Sigmoid colon (tissue), 7 donors: Measurements from ENCODE around the gene CD300A. TPM values are rescaled to one million over a fixed set of nuclear protein-coding genes. Genes with fewer than 3 reads are reported as not detected.

Experiments
- DNase-seq: peaks from one replicate; pipeline ENCODE4 v3.0.0-alpha.2; 2019
- H3K27ac ChIP-seq, 4 donors: fragments of 200-600 bp; sonication (generic); one replicate each; pipeline ENCODE4 v1.5.1; 2016 to 2019; ENCODE audit warnings: mild to moderate bottlenecking in 1 of 4
- H3K27me3 ChIP-seq, 3 donors: fragments of 200-600 bp; sonication (generic); one replicate each; pipeline ENCODE4 v1.5.1; 2019; ENCODE audit warnings: mild to moderate bottlenecking in 1 of 3
- H3K36me3 ChIP-seq, 4 donors: fragments of 200-600 bp; sonication (generic); one replicate each; pipeline ENCODE4 v1.5.1; 2016 to 2019
- H3K4me1 ChIP-seq, 4 donors: fragments of 200-600 bp; sonication (generic); one replicate each; pipeline ENCODE4 v1.5.1; 2017 to 2019
- H3K4me3 ChIP-seq, 4 donors: fragments of 200-600 bp; sonication (generic); one replicate each; pipeline ENCODE4 v1.5.1; 2017 to 2019; ENCODE audit warnings: mild to moderate bottlenecking in 2 of 4, moderate library complexity in 1 of 4
- H3K9me3 ChIP-seq, 4 donors: fragments of 200-600 bp in 3 of 4; sonication (generic) in 3 of 4; one replicate each; pipeline versions ENCODE4 v1.5.1 to v1.6.1; 2013 to 2019
- EP300 ChIP-seq, 4 donors: sonication (generic); formaldehyde crosslinking; IDR thresholded peaks; one replicate each; pipeline ENCODE4 v1.6.1; 2017; ENCODE audit warnings: antibody characterized with exemption in 4 of 4
- POLR2A ChIP-seq, 2 donors: fragments of 450-650 bp; IDR thresholded peaks; one replicate each; pipeline ENCODE4 v1.6.1; 2016; ENCODE audit warnings: antibody characterized with exemption in 2 of 2, mild to moderate bottlenecking in 2 of 2, moderate library complexity in 2 of 2
- POLR2AphosphoS5 ChIP-seq, 4 donors: sonication (generic); formaldehyde crosslinking; IDR thresholded peaks; one replicate each; pipeline ENCODE4 v1.6.1; 2017; ENCODE audit warnings: antibody characterized with exemption in 4 of 4
- WGBS, 2 donors: extraction: QIAGEN DNeasy Blood & Tissue Kit; methylation state at CpG; one replicate each; pipeline ENCODE4 v1.1.7; 2013; 5-methylcytosine and 5-hydroxymethylcytosine counted together
- intact Hi-C: fragments of 100-400 bp; cut with DNase I; formaldehyde crosslinking; loops from one replicate; pipeline ENCODE4 v1.15.1; 2023
- polyA plus RNA-seq, 3 donors: library from polyadenylated mRNA; stranded (reverse); fragments of 200-250 nt; gene quantifications; one replicate each; pipeline ENCODE4 v1.2.3, GENCODE V29; 2013
- small RNA-seq, 3 donors: library from RNA; depleted of rRNA; stranded (forward); fragments of <200 nt; gene quantifications; one replicate each; pipeline ENCODE3, GENCODE V24; 2016
- total RNA-seq, 4 donors: library from RNA; depleted of rRNA; stranded (reverse); fragments of >200 nt; gene quantifications; one replicate each; pipeline ENCODE4 v1.1.0, GENCODE V29; 2016
- TF ChIP-seq, protein P1 (sequence below), 4 experiments: fragments of 450-650 bp in 3 of 4; fragments of 200-600 bp in 1 of 4; IDR thresholded peaks; one replicate each; pipeline ENCODE4 v1.5.1; 2016 to 2019; ENCODE audit warnings: antibody characterized with exemption in 4 of 4, mild to moderate bottlenecking in 3 of 4, moderate library complexity in 2 of 4
- donor health status: healthy with polysubstance abuse.
- donor health status: Bipolar disorder and iron deficiency.
- donor health status: healthy.

The CD300A gene
- total and polyA plus RNA-seq, 7 donors, result 2.9 to 33.5 (median 4.8) TPM

DNA sequence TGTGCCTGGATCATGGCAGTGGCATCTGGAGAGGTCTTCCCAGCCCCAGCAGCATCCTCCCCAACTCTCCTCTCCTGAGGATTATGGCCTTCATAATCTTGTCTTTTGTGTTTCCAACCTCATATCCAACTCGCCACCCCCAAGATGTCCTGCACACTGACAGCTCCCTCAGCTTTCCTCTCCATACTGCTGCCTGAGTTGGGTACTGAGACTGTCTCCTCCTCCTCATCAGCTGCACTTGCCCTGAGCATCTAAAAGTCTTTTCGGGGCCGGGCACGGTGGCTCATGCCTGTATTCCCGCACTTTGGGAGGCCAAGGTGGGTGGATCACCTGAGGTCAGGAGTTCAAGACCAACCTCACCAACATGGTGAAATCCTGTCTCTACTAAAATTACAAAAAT is 62.8 kb downstream of the CD300A start:
- Histone ChIP-seq H3K27ac (no peak overlapping the region), H3K9me3 (no peaks in the 10 kb centered on the region), H3K36me3 (no peaks in the 10 kb centered on the region), H3K4me3 (no peak overlapping the region), H3K4me1 (no peaks in the 10 kb centered on the region), H3K27me3 (no peaks in the 10 kb centered on the region)
- TF ChIP-seq POLR2AphosphoS5 (IDR thresholded peaks at IDR 0.05), result no peak
- TF ChIP-seq POLR2A (IDR thresholded peaks at IDR 0.05), result no peak
- TF ChIP-seq, protein P1, sequence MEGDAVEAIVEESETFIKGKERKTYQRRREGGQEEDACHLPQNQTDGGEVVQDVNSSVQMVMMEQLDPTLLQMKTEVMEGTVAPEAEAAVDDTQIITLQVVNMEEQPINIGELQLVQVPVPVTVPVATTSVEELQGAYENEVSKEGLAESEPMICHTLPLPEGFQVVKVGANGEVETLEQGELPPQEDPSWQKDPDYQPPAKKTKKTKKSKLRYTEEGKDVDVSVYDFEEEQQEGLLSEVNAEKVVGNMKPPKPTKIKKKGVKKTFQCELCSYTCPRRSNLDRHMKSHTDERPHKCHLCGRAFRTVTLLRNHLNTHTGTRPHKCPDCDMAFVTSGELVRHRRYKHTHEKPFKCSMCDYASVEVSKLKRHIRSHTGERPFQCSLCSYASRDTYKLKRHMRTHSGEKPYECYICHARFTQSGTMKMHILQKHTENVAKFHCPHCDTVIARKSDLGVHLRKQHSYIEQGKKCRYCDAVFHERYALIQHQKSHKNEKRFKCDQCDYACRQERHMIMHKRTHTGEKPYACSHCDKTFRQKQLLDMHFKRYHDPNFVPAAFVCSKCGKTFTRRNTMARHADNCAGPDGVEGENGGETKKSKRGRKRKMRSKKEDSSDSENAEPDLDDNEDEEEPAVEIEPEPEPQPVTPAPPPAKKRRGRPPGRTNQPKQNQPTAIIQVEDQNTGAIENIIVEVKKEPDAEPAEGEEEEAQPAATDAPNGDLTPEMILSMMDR (IDR thresholded peaks at IDR 0.05), result no peak
- TF ChIP-seq EP300 (IDR thresholded peaks at IDR 0.05), result no peak
- WGBS, 2 donors, result 80 to 88% methylated on average over 5 of the region's 5 CpGs
- DNase-seq, result peak; percentile 35
- intact Hi-C loops, result no loop called here

DNA sequence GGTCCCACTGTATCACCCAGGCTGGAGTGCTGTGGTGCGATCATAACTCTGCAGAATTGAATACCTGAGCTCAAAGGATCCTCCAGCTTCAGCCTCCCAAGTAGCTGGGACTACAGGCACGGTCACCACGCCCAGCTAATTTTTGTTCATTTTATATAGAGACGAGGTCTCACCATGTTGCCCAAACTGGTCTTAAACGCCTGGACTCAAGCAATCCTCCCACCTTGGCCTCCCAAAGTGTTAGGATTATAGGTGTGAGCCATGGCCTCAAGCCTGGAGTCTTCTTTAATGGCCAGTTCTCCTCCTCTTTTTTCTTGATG is 64.4 kb downstream of the CD300A start:
- H3K36me3 ChIP-seq, result no peaks in the 10 kb centered on the region
- H3K27ac ChIP-seq, result no peak overlapping the region
- no peak for TF ChIP-seq POLR2A (IDR thresholded peaks at IDR 0.05)
- no peak for TF ChIP-seq EP300 (IDR thresholded peaks at IDR 0.05)
- TF ChIP-seq, protein P1 (IDR thresholded peaks at IDR 0.05), result no peak
- TF ChIP-seq POLR2AphosphoS5 (IDR thresholded peaks at IDR 0.05), result no peak
- no peak overlapping the region for H3K4me3 ChIP-seq
- peak; percentile 9 for DNase-seq
- intact Hi-C loops, result no loop called here
- H3K9me3 ChIP-seq, result peaks cover 0 to 4% (median 0%) of the 10 kb centered on the region in 4 donors
- 66 to 77% methylated on average over 5 of the region's 5 CpGs for WGBS, 2 donors
- no peaks in the 10 kb centered on the region for H3K27me3 ChIP-seq
- no peaks in the 10 kb centered on the region for H3K4me1 ChIP-seq

DNA sequence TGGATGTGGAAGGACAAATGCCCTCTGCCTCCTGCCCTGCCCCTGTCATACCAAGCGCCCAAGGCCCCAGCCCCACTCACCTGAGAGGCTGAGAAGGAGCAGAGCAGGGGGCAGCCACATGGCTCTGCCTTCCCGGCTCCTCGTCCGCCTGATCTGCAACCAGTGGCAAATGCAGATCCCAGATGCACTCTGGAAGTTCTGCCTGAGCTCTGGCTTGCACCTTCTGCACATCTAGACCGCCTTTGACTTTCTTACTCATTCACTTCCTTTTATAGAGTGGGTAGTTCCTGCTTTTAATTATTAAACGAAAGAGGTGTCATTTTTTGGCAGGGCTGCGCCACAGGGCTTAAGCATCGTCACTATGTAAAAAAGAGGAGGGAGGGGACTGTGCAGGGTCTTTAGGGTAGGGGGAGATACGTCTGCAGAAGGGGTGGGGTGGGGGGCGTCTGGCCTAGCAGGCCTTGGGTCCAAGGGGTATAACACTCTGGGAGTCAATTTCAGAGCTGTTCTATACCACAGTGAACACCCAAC is 64.9 kb downstream of the CD300A start, which contains the start of gene CD300LB:
CD300LB (minus strand) TSS at position 245 of the 531 bp plus-strand sequence; CDS start at position 120, 125 bp downstream.
- no peak within 1 kb of the TSS for H3K4me3 ChIP-seq
- peaks cover 0 to 2% (median 0%) of the 10 kb centered on the region in 3 donors for H3K27me3 ChIP-seq
- peak; percentile 58 for DNase-seq
- intact Hi-C loops, result no loop called here
- peak within 1 kb of the TSS in 1 of 4 donors; percentile 7 for H3K27ac ChIP-seq
- H3K4me1 ChIP-seq, result no peaks in the 10 kb centered on the region
- no peaks in the 10 kb centered on the region for H3K36me3 ChIP-seq
- TF ChIP-seq EP300 (IDR thresholded peaks at IDR 0.05) (no peak), POLR2AphosphoS5 (IDR thresholded peaks at IDR 0.05) (no peak), POLR2A (IDR thresholded peaks at IDR 0.05) (no peak)
- TF ChIP-seq, protein P1 (IDR thresholded peaks at IDR 0.05), result no peak
- peaks cover 0 to 7% (median 0%) of the 10 kb centered on the region in 4 donors for H3K9me3 ChIP-seq
- 48 to 66% methylated on average over 10 of the region's 10 CpGs for WGBS, 2 donors

DNA sequence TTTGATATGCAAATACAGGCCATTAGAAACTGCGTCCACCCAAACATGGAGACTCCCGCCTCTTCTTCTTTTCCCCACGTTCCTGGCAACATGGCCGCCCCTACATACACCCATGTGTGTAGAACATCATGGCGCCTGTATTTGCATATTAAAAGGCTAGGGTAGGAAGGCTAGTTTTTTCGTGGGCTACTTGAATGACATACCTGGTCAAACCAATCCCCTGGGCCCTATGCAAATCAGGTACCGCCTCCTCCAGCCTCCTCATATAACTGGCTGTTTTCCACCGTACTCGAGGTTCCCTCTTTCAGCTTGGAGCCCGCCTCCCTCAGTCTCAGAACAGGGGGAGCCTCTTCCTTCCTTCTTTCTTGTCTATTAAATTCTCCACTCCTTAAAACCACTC is 65.7 kb downstream of the CD300A start:
- Histone ChIP-seq H3K27ac (peak overlapping the region in 1 of 4 donors; percentile 12), H3K36me3 (no peaks in the 10 kb centered on the region), H3K4me3 (peak overlapping the region in 1 of 4 donors; percentile 24), H3K27me3 (peaks cover 0 to 2% (median 0%) of the 10 kb centered on the region in 3 donors), H3K4me1 (no peaks in the 10 kb centered on the region), H3K9me3 (peaks cover 0 to 7% (median 0%) of the 10 kb centered on the region in 4 donors)
- peak in 2 of 4 donors; percentile 46 to 54 for TF ChIP-seq POLR2AphosphoS5 (IDR thresholded peaks at IDR 0.05)
- no peak for TF ChIP-seq EP300 (IDR thresholded peaks at IDR 0.05)
- TF ChIP-seq, protein P1 (IDR thresholded peaks at IDR 0.05), result no peak
- peak in 1 of 2 donors; percentile 23 for TF ChIP-seq POLR2A (IDR thresholded peaks at IDR 0.05)
- WGBS, 2 donors, result 43 to 62% methylated on average over 10 of the region's 10 CpGs
- DNase-seq, result peak; percentile 71
- intact Hi-C loops, result no loop called here

Small RNA genes lying within 50 kb of the gene (small RNA-seq; reads per million reads assigned to genes)
- 0 to 0.15 (median 0) reads per million in 3 donors for gene RNA5SP448

Other genes with a start within 250 kb of the CD300A start
- not detected for gene DNAI2, start 192.4 kb upstream of the CD300A start, total RNA-seq
- gene DNAI2, start 192.4 kb upstream of the CD300A start, polyA plus RNA-seq, result under 1 TPM in 1 of 3 donors, not detected in 2; 0.10 TPM
- gene KIF19, start 140.4 kb upstream of the CD300A start, total RNA-seq, result 1 to 10 TPM in 1 of 4 donors, under 1 TPM in 2, not detected in 1; 0.36 to 1.7 (median 0.68) TPM
- 1 to 10 TPM in 1 of 3 donors, under 1 TPM in 2; 0.60 to 3.3 (median 0.92) TPM for gene KIF19, start 140.4 kb upstream of the CD300A start, polyA plus RNA-seq
- gene BTBD17, start 104.8 kb upstream of the CD300A start, total RNA-seq, result not detected
- under 1 TPM in 1 of 3 donors, not detected in 2; 0.03 TPM for gene BTBD17, start 104.8 kb upstream of the CD300A start, polyA plus RNA-seq
- gene GPR142, start 99.1 kb upstream of the CD300A start, total RNA-seq, result 1 to 10 TPM in 1 of 4 donors, not detected in 3; 1.8 TPM
- gene GPR142, start 99.1 kb upstream of the CD300A start, polyA plus RNA-seq, result under 1 TPM in 1 of 3 donors, not detected in 2; 0.16 TPM
- 10 to 100 TPM in 3 of 4 donors, 1 to 10 TPM in 1; 6.1 to 16.9 (median 12.7) TPM for gene GPRC5C, start 34.5 kb upstream of the CD300A start, total RNA-seq
- gene GPRC5C, start 34.5 kb upstream of the CD300A start, polyA plus RNA-seq, result 10 to 100 TPM; 27.3 to 78.1 (median 40.8) TPM
- 1 to 10 TPM in 1 of 4 donors, under 1 TPM in 2, not detected in 1; 0.33 to 1.1 (median 0.55) TPM for gene CD300LB, start 64.8 kb downstream of the CD300A start, total RNA-seq
- under 1 TPM; 0.38 to 0.60 (median 0.46) TPM for gene CD300LB, start 64.8 kb downstream of the CD300A start, polyA plus RNA-seq
- 1 to 10 TPM in 1 of 4 donors, under 1 TPM in 2, not detected in 1; 0.36 to 3.3 (median 0.83) TPM for gene CD300C, start 79.5 kb downstream of the CD300A start, total RNA-seq
- 1 to 10 TPM in 2 of 3 donors, not detected in 1; 1.1 to 1.2 TPM for gene CD300C, start 79.5 kb downstream of the CD300A start, polyA plus RNA-seq
- gene CD300H, start 100.9 kb downstream of the CD300A start, total RNA-seq, result not detected
- under 1 TPM in 1 of 3 donors, not detected in 2; 0.20 TPM for gene CD300H, start 100.9 kb downstream of the CD300A start, polyA plus RNA-seq
- gene CD300LD, start 125.6 kb downstream of the CD300A start, total RNA-seq, result not detected
- not detected for gene CD300LD, start 125.6 kb downstream of the CD300A start, polyA plus RNA-seq
- gene CD300E, start 157.1 kb downstream of the CD300A start, total RNA-seq, result 1 to 10 TPM in 1 of 4 donors, under 1 TPM in 3; 0.28 to 2.4 (median 0.69) TPM
- gene CD300E, start 157.1 kb downstream of the CD300A start, polyA plus RNA-seq, result under 1 TPM in 2 of 3 donors, not detected in 1; under 0.01 to 0.92 TPM
- gene CD300LF, start 246.3 kb downstream of the CD300A start, total RNA-seq, result under 1 TPM in 1 of 4 donors, not detected in 3; 0.27 TPM
- 1 to 10 TPM; 1.8 to 8.3 (median 4.8) TPM for gene CD300LF, start 246.3 kb downstream of the CD300A start, polyA plus RNA-seq